ENCODE data around the gene CHD1.
A peak's percentile ranks its signal among the peaks of the same experiment; 100 is the strongest.
"Not testable (repeated sequence)": the region's sequence is repeated elsewhere in the genome, so short reads cannot be mapped to it uniquely, and the experiment has no call there.

Gene CHD1

GRCh38 chr5:98928873-98929709, at the start of gene CHD1:
TSS of gene CHD1 (minus strand) at chr5:98929007. CDS start at chr5:98926386, 2,621 bp downstream.
- DNase-seq (ENCODE audit: low read depth in 2 of 2) = peak; percentile 87 to 89

- no peak for DNase-seq (ENCODE audit: low read depth in 2 of 2)
These were observed 49.7 kb upstream of the CHD1 start for GRCh38 chr5:98978528-98978927.

GRCh38 chr5:98977723-98978122, 48.9 kb upstream of the CHD1 start:
- no peak for DNase-seq (ENCODE audit: low read depth in 2 of 2)

- no peak for DNase-seq (ENCODE audit: low read depth in 2 of 2)
These were observed 47.0 kb upstream of the CHD1 start for GRCh38 chr5:98975682-98976407.

- DNase-seq (ENCODE audit: low read depth in 2 of 2) = no peak
These were observed 46.4 kb upstream of the CHD1 start for GRCh38 chr5:98975223-98975622.

GRCh38 chr5:98969400-98969799, 40.6 kb upstream of the CHD1 start:
- DNase-seq (ENCODE audit: low read depth in 2 of 2) = no peak

- no peak for DNase-seq (ENCODE audit: low read depth in 2 of 2)
These were observed 39.3 kb upstream of the CHD1 start for GRCh38 chr5:98968056-98968564.

GRCh38 chr5:98965226-98965625, 36.4 kb upstream of the CHD1 start:
- DNase-seq (ENCODE audit: low read depth in 2 of 2) = no peak

GRCh38 chr5:98964621-98965020, 35.8 kb upstream of the CHD1 start:
- DNase-seq (ENCODE audit: low read depth in 2 of 2) = no peak

GRCh38 chr5:98963019-98963418, 34.2 kb upstream of the CHD1 start:
- no peak for DNase-seq (ENCODE audit: low read depth in 2 of 2)

GRCh38 chr5:98962587-98962986, 33.8 kb upstream of the CHD1 start:
- DNase-seq (ENCODE audit: low read depth in 2 of 2) = no peak

- DNase-seq (ENCODE audit: low read depth in 2 of 2) = no peak
These were observed 33.0 kb upstream of the CHD1 start for GRCh38 chr5:98961665-98962344.

GRCh38 chr5:98957307-98957706, 28.5 kb upstream of the CHD1 start:
- DNase-seq (ENCODE audit: low read depth in 2 of 2) = no peak

GRCh38 chr5:98955888-98956287, 27.1 kb upstream of the CHD1 start:
- DNase-seq (ENCODE audit: low read depth in 2 of 2) = not testable (repeated sequence)

- DNase-seq (ENCODE audit: low read depth in 2 of 2) = not testable (repeated sequence)
These were observed 26.7 kb upstream of the CHD1 start for GRCh38 chr5:98955471-98955870.

GRCh38 chr5:98954392-98955028, 25.7 kb upstream of the CHD1 start:
- DNase-seq (ENCODE audit: low read depth in 2 of 2) = no peak

GRCh38 chr5:98942847-98943246, 14.0 kb upstream of the CHD1 start:
- DNase-seq (ENCODE audit: low read depth in 2 of 2) = no peak

- no peak for DNase-seq (ENCODE audit: low read depth in 2 of 2)
These were observed 12.5 kb upstream of the CHD1 start for GRCh38 chr5:98941131-98941883.

- DNase-seq (ENCODE audit: low read depth in 2 of 2) = no peak
These were observed 11.8 kb upstream of the CHD1 start for GRCh38 chr5:98940581-98940980.

- DNase-seq (ENCODE audit: low read depth in 2 of 2) = no peak
These were observed 9.7 kb upstream of the CHD1 start for GRCh38 chr5:98938464-98938863.
